H4 (cell line): ENCODE measurements around the gene CACNA2D4. TPM values are rescaled to one million over a fixed set of nuclear protein-coding genes. Genes with fewer than 3 reads are reported as not detected.

Source experiments
- DNase-seq: peaks from one replicate; pipeline ENCODE4 v3.0.0-alpha.2; 2015; ENCODE audit warnings: low spot score
- total RNA-seq: library from RNA; depleted of rRNA; stranded (reverse); fragments of >200 nt; shearing (Covaris generic); gene quantifications from 2 replicates; pipeline ENCODE4 v1.2.3, GENCODE V29; 2014

The CACNA2D4 gene
- total RNA-seq, 1 experiment from 2014 or later, result not detected

- DNase-seq, result peak; percentile 4
Observed at GRCh38 chr12:1919284-1919683, 832 bp upstream of the CACNA2D4 start.

DNA sequence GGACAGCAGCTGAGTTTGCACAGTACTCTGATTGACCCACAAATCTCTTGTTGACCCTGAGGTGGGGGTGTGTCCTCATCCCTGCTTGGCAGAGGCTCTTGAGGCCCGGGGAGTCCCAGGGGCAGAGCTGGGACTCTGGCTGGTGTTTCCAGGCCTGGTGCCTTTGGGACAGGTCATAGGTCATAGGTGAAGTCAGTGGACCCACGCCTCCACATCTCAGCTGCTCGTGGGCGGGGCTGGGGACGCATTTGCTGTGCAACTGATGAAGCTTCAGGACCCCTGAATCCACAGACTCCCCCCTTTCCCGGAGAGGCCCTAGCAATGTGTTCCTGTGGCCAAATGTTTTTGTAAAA is 408 bp upstream of the CACNA2D4 start:
- peak; percentile 2 for DNase-seq

DNA sequence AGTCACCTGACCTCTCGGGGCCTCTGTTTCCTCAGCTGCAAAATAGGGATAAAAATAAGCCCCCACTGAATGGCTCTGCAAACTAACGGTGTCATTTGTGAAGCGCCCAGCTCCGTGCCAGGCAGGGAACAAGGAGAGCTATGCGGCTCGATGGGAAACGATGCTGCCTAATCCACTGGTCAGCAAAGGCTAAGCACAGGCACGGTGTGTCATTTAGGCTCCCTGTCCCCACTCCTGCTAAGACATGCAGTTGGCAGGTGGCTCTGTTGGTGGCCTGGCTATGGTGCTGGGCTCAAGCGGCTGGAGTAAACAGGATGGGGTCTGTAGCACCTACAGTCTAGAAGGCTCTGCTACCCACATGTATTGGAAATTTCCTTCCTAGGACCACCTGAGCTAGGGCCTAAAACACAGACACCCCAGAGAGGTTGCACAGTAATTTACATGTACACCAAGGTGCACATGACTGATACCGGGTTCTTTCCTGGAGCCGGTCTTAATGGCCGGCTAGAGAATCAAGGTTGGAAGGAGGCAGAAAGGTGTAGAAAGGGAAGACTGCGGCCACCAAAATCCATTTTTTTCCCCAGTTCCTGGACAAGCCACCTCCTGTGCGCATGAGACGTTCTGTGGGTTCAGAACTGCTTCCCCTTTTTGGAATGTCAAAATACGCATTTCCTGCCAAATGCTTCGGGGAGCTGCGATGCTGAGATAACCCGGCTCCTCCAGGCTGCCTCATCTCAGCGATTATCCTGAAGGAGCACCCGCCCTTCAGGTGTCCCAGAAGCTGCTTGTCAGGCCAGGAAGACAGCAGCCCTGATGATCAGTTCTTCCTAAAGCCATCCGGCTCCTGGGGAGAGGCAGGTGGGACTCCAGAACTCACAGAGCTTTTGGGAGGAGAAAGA is 1.0 kb downstream of the CACNA2D4 start:
- DNase-seq, result no peak

- peak; percentile 4 for DNase-seq
Observed at GRCh38 chr12:1916371-1917171, 1.9 kb downstream of the CACNA2D4 start.

DNA sequence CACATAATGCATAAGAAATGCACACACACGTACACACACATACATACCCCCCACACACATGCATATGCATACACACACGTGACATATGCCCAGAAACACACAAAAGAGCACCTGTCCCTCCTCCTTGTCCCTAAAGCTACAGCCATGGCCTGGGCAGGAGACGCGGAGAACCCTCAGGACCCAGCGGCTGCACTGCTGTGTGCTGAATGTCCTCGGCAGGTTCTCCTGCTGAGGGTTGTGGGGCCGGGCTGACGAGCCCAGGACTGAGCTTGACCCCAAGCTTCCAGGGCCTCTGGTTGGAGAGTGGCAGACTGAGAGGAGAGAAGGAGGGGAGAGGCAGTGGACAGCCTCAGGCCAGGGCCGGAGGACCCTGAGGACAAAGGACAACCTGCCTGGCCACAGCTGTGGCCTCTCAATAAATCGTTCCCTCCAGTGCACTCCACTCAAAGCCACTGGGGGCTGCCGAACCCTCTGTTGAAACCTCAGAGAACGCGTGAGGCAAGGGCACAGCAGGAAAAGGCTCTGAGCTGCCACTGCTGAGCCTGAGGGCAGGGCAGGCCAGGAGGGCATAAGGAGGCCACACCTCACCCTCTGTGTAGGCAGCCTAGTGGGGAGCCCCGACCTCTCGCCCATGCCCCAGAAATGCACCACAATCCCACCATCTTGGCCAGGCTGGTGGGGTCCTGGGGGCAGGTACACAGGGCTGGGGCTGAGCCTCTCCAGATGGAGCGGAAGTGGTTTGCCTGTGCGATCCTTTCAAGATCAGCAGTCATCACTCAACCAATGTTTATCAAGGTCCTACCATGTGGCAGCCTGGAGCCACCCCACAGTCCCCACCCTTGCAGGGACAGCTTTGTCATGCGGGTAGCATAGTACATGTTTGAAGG is 3.1 kb downstream of the CACNA2D4 start:
- DNase-seq, result no peak

DNA sequence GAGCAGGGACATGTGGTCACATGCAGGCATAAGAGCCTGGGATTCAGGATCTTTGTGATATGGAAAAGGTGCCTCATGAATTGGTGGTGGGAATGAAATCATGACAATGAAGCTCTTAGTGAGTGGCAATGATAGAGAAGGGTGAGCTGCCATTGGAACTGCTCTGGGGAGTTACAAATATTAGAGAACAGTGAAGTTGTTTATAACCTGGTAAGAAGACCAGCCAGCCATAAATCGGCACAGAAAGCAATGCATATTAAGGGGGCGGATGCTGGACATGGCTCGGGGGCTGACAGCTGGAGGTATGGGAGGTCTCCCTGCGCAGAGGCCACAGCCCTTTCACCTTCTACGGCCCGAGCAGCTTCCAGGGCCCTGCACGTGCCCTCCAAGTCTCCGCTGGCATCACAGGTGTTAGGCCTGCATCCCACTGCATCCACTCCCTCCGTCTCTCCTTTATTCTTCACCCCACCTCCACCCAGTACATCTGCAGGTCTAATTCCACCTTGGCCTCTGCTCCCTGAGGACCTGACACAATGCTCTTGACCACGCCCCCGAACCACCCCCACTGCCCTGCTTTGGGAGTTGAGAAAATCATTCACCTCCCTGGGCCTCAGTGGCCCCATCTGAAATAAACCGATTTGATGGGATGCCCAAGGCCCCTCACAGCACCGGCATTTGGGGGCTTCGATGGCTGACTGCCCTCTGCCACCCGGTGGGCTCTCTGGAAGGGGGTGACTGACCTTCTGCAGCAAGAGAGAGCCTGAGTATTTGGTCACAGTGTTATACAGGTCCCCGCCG is 4.1 kb downstream of the CACNA2D4 start:
- no peak for DNase-seq

DNA sequence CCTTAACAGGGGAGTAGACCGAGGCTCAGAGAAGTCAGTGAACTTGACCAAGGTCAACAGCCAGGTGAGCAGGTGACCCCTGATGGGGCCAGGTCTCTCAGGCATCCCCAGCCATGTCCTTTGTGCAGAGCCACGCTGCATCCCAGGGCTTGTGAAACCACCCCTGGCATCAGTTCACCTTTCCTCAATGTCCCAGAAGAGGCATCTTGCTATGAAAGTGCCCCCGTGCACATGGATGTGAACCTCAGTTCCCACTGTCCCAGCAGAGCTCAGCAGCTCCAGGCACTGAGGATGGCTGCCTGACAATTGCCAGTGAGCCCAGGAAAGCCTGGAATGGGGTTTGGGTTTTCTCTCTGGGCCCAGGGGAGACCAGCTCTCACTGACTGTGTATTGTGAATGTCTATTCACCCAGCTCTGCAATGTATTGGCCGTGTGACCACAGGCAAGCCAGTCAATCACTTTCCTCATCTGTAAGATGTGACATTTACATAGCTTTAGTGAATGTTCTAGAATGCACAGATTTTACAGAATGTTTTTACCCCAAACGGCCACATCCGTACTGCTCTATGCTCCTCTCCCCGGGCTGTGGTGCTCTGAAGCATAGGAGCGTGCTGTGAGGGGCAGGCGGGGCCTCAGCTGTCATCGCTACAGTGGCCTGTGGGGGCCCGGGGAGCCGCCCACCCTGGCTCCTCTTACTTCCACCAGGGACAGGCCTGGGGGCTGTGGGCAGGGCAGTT is 4.9 kb downstream of the CACNA2D4 start:
- DNase-seq, result no peak

DNA sequence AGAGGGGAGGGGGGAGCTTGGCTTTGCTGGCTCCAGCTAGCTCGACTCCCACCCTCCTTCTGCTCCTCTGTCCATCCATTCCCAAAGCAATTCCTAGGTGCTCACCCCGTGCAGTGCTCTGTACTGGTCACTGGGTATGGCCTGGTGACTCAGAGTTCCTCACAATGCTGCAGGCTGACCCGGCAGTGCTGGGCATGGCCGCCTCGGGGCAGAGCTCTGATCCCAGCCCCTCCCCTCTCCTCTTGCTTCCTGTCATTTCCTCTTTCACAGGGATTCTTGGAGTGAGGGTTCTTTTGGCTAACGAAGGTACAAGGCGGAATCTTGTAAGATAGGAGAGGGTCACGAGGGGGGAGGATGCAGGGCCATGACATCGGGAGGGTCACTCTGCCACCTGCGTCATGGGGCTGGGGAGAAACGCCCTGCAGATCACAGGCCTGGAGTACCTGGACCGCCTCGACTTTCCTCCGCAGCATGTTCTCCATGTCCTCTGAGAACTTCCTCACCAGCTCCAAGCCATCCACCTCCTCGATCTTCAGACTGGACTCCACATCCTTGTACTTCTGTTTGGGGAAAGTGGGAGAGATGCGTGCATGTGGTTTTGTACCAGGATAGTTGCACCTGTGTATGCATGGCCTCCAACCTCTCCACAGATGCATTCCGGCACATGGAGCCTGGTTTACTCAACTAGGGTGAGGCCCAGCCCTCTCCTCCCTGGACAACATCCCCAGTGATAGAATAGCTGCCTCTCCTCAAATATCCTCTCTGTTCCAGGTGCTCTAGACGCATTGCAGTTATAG is 5.7 kb downstream of the CACNA2D4 start:
- peak; percentile 10 for DNase-seq

- peak; percentile 2 for DNase-seq
Observed at GRCh38 chr12:1911598-1912575, 6.6 kb downstream of the CACNA2D4 start.

- no peak for DNase-seq
Observed at GRCh38 chr12:1910468-1910867, 8.0 kb downstream of the CACNA2D4 start.

- peak; percentile 2 for DNase-seq
Observed at GRCh38 chr12:1908758-1909157, 9.7 kb downstream of the CACNA2D4 start.

DNA sequence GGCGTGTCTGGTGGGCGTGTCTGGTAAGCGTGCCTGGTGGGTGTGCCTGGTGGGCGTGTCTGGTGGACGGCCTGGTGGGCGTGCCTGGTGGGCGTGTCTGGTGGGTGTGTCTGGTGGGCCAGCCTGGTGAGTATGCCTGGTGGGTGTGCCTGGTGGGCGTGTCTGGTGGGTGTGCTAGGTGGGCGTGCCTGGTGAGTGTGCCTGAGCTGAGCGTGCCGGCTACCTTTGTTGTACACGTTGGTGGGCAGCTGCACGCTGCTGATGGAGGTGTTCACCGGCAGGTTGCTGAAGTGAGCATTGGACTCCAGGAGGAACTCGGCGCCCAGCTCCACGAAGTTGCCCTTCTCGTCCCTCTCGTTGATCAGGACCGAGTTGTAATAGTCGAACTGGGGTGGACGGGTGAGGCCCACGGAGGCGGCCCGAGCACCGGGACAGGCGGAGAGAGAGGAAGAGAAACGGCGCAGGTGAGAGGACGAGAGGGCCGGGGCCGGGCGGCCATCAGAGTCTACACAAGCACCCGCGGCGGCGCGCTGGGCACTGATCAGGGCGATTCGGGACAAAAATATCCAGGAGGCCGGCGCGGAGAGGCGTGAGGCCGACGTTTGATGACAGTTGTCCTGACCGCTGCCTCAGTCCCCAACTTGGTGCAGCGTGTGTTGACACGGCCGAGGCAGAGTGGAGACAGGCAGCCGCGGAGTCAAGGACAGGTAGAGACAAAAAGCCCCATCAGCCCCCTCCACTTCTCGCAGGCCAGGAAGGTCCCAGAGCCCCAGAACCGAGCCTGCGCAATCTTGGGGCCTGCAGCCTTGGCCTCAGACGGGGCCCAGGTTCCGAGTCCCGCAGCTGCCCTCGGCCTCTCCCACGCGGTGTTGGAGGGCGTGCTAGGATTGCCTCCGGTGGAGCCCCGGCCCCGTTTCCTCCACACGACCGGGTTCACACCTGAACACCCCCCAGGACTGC is 10.5 kb downstream of the CACNA2D4 start:
- DNase-seq, result peak; percentile 3

- DNase-seq, result no peak
Observed at GRCh38 chr12:1906579-1906978, 11.9 kb downstream of the CACNA2D4 start.

- DNase-seq, result no peak
Observed at GRCh38 chr12:1904875-1905274, 13.6 kb downstream of the CACNA2D4 start.

DNA sequence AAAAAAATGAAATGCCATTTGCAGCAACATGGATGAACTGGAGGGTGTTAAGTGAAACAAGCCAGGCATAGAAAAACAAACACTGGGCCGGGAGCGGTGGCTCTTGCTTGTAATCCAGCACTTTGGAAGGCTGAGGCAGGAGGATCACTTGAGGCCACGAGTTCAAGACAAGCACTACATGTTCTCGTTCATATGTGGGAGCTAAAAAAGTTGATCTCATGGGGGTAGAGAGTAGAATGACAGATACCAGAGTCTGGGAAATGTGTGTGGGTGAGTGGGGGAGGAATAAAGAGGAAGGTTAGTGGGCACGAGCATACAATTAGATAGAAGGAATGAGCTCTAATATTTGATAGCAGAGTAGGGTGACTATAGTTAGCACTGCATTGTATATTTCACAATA is 21.5 kb downstream of the CACNA2D4 start:
- no peak for DNase-seq

- no peak for DNase-seq
Observed at GRCh38 chr12:1890810-1891209, 27.6 kb downstream of the CACNA2D4 start.

DNA sequence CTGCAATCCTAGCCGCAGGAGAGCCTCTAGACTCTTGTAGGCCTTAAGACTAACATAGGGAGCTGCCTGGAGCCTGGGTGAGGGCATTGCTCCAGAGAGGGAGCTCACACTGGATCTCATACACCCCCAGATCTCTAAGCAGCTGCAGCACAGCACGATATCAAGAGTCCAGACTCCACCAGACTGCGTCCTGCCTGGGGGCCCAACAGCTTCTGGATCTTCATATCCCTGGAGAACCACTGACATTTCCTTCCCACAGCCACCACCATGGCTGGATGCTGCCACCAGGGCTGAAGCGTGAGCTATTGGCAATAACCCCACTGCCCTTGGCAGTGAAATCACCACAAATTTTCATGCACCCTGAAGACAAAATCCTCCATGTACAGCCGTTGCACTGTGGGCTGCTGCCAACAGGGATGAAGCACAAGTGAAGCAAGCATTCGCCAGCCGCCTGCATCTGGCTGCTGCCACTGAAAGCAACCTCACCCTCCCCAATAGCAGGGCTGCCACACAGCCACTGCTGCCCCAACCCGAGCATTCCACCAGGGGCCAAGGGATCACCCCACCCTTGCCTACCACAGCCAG is 28.2 kb downstream of the CACNA2D4 start:
- no peak for DNase-seq
